H1 (cell line): ENCODE data around the gene ZNF77. TPM values are rescaled to one million over a fixed set of nuclear protein-coding genes. Genes with fewer than 3 reads are reported as not detected.

Experiments used
- ASH2L ChIP-seq: fragments of 200-600, 300-600 bp; sonication (generic); IDR thresholded peaks from one replicate; pipeline ENCODE4 v1.7.1; 2017; ENCODE audit warnings: low read length
- FOSL1 ChIP-seq: IDR thresholded peaks from 2 replicates; pipeline ENCODE4 v1.6.1; 2011; ENCODE audit warnings: mild to moderate bottlenecking, low read depth, low read length, moderate library complexity; ENCODE audit not compliant: insufficient read depth
- KDM1A ChIP-seq: fragments of 200-600, 300-600 bp; sonication (generic); IDR thresholded peaks from 2 replicates; pipeline ENCODE4 v1.7.1; 2016; ENCODE audit warnings: mild to moderate bottlenecking, low read length, borderline replicate concordance
- KDM4A ChIP-seq: IDR thresholded peaks from one replicate; pipeline ENCODE4 v1.7.1; 2012; ENCODE audit warnings: low read depth, mild to moderate bottlenecking, moderate library complexity, low read length, inconsistent platforms; ENCODE audit not compliant: severe bottlenecking
- KDM5A ChIP-seq: fragments of 200-600 bp; IDR thresholded peaks from 2 replicates; pipeline ENCODE4 v1.7.1; 2012; ENCODE audit warnings: mild to moderate bottlenecking, low read length, inconsistent platforms, mixed read lengths
- TBP ChIP-seq: IDR thresholded peaks from 2 replicates; pipeline ENCODE4 v1.6.1; 2011; ENCODE audit warnings: low read depth, low read length, improper control_type of control experiment
- polyA plus RNA-seq, 7 experiments: library from polyadenylated mRNA; depleted of rRNA in 3 of 7; stranded (reverse) in 5 of 7; unstranded in 2 of 7; fragments of >200 nt in 5 of 7; fragments of 200-250 nt in 2 of 7; gene quantifications; 1 replicate in 5 of 7; 2 replicates in 1 of 7; 4 replicates in 1 of 7; pipeline versions ENCODE4 v1.2.1 to v1.2.3, GENCODE V29; 2011 to 2013; ENCODE audit warnings: missing spikeins in 2 of 7, mixed read lengths in 2 of 7
- total RNA-seq: library from RNA; stranded (reverse); fragmentation: NEBNext Ultra II Directional; extraction: Animal tissue kit (Norgen Biotek cat#: 25700); gene quantifications from 2 replicates; pipeline ENCODE4 v1.2.1, GENCODE V29; 2021
- TF ChIP-seq, protein P1 (sequence below): fragments of 300-600 bp; sonication (generic); IDR thresholded peaks from 2 replicates; pipeline ENCODE4 v1.7.1; 2012; ENCODE audit warnings: low read length, moderate library complexity, mild to moderate bottlenecking, inconsistent platforms; ENCODE audit not compliant: insufficient replicate concordance
- TF ChIP-seq, protein P2 (sequence below), 3 experiments: IDR thresholded peaks; 1 replicate in 2 of 3; 2 replicates in 1 of 3; pipeline versions ENCODE4 v1.5.1 to v1.6.1; 2011; ENCODE audit warnings: low read length in 3 of 3, mild to moderate bottlenecking in 3 of 3, inconsistent platforms in 2 of 3, low read depth in 1 of 3, moderate library complexity in 1 of 3; ENCODE audit not compliant: insufficient read depth in 1 of 3; ENCODE audit errors: control extremely low read depth in 1 of 3

Gene ZNF77
- total and polyA plus RNA-seq, 2 of the 8 experiments (the other 6 are each of a cell fraction or from before 2014, with no cell fraction given), result 2.9 to 4.7 TPM

DNA sequence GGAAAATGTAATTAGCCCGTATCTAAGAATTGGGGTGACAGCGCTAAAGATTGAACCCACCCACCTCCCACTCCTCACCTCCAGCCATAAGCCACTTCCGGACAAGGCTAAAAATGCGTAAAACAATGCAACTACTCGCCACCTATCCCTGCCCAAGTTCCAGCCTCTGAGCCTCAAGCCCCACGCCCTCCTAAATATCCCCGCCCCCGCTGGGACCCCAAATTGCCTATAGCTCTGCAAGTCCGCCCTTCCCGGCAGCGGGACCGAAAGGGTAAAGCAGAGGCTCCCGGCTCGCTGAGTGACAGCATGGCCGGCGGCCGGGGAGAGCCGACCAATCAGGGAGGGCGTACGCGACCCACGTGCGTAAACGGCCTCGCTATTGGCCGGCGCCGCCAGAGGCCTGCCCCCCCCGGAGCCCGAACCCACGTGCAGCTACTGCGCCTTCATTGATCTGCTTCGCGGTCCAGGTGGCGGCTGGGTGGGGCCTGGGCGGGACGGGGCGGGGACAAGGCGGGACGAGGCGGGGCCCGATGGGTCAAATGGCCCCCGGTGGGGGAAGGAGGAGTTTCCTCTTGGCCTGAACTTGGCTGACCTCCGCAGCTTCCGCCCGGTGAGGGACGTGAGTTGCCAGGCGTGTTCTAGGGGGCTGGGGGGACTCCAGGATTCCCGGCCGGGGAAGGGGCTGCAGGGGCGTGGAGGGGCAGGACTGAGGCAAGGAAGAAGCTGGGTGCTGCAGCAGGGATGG is 32.4 kb upstream of the ZNF77 start, which contains the start of gene TLE6 (continued):
- TF ChIP-seq, protein P1, sequence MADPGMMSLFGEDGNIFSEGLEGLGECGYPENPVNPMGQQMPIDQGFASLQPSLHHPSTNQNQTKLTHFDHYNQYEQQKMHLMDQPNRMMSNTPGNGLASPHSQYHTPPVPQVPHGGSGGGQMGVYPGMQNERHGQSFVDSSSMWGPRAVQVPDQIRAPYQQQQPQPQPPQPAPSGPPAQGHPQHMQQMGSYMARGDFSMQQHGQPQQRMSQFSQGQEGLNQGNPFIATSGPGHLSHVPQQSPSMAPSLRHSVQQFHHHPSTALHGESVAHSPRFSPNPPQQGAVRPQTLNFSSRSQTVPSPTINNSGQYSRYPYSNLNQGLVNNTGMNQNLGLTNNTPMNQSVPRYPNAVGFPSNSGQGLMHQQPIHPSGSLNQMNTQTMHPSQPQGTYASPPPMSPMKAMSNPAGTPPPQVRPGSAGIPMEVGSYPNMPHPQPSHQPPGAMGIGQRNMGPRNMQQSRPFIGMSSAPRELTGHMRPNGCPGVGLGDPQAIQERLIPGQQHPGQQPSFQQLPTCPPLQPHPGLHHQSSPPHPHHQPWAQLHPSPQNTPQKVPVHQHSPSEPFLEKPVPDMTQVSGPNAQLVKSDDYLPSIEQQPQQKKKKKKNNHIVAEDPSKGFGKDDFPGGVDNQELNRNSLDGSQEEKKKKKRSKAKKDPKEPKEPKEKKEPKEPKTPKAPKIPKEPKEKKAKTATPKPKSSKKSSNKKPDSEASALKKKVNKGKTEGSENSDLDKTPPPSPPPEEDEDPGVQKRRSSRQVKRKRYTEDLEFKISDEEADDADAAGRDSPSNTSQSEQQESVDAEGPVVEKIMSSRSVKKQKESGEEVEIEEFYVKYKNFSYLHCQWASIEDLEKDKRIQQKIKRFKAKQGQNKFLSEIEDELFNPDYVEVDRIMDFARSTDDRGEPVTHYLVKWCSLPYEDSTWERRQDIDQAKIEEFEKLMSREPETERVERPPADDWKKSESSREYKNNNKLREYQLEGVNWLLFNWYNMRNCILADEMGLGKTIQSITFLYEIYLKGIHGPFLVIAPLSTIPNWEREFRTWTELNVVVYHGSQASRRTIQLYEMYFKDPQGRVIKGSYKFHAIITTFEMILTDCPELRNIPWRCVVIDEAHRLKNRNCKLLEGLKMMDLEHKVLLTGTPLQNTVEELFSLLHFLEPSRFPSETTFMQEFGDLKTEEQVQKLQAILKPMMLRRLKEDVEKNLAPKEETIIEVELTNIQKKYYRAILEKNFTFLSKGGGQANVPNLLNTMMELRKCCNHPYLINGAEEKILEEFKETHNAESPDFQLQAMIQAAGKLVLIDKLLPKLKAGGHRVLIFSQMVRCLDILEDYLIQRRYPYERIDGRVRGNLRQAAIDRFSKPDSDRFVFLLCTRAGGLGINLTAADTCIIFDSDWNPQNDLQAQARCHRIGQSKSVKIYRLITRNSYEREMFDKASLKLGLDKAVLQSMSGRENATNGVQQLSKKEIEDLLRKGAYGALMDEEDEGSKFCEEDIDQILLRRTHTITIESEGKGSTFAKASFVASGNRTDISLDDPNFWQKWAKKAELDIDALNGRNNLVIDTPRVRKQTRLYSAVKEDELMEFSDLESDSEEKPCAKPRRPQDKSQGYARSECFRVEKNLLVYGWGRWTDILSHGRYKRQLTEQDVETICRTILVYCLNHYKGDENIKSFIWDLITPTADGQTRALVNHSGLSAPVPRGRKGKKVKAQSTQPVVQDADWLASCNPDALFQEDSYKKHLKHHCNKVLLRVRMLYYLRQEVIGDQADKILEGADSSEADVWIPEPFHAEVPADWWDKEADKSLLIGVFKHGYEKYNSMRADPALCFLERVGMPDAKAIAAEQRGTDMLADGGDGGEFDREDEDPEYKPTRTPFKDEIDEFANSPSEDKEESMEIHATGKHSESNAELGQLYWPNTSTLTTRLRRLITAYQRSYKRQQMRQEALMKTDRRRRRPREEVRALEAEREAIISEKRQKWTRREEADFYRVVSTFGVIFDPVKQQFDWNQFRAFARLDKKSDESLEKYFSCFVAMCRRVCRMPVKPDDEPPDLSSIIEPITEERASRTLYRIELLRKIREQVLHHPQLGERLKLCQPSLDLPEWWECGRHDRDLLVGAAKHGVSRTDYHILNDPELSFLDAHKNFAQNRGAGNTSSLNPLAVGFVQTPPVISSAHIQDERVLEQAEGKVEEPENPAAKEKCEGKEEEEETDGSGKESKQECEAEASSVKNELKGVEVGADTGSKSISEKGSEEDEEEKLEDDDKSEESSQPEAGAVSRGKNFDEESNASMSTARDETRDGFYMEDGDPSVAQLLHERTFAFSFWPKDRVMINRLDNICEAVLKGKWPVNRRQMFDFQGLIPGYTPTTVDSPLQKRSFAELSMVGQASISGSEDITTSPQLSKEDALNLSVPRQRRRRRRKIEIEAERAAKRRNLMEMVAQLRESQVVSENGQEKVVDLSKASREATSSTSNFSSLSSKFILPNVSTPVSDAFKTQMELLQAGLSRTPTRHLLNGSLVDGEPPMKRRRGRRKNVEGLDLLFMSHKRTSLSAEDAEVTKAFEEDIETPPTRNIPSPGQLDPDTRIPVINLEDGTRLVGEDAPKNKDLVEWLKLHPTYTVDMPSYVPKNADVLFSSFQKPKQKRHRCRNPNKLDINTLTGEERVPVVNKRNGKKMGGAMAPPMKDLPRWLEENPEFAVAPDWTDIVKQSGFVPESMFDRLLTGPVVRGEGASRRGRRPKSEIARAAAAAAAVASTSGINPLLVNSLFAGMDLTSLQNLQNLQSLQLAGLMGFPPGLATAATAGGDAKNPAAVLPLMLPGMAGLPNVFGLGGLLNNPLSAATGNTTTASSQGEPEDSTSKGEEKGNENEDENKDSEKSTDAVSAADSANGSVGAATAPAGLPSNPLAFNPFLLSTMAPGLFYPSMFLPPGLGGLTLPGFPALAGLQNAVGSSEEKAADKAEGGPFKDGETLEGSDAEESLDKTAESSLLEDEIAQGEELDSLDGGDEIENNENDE, result no peak
- TF ChIP-seq KDM5A (no peak), KDM4A (no peak), ASH2L (no peak), FOSL1 (no peak), TBP (no peak), KDM1A (no peak)
- TF ChIP-seq, protein P2, sequence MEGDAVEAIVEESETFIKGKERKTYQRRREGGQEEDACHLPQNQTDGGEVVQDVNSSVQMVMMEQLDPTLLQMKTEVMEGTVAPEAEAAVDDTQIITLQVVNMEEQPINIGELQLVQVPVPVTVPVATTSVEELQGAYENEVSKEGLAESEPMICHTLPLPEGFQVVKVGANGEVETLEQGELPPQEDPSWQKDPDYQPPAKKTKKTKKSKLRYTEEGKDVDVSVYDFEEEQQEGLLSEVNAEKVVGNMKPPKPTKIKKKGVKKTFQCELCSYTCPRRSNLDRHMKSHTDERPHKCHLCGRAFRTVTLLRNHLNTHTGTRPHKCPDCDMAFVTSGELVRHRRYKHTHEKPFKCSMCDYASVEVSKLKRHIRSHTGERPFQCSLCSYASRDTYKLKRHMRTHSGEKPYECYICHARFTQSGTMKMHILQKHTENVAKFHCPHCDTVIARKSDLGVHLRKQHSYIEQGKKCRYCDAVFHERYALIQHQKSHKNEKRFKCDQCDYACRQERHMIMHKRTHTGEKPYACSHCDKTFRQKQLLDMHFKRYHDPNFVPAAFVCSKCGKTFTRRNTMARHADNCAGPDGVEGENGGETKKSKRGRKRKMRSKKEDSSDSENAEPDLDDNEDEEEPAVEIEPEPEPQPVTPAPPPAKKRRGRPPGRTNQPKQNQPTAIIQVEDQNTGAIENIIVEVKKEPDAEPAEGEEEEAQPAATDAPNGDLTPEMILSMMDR (IDR thresholded peaks at IDR 0.05; ENCODE audit: control extremely low read depth in 1 of 3, insufficient read depth in 1 of 3, low read depth in 1 of 3, low read length in 3 of 3), result no peak
